DND-41 (cell line): ENCODE measurements around the gene RAB3B.

Experiments used
- ATAC-seq: fragments of 200-7000 bp; cut with Tn5 transposase; 3 replicates; pipeline ENCODE4 v1.9.1; 2021; ENCODE audit warnings: low read depth; ENCODE audit not compliant: insufficient read depth
- DNase-seq: peaks from one replicate; pipeline ENCODE4 v3.0.0-alpha.2; 2020
- H2AFZ ChIP-seq: 2 replicates; pipeline ENCODE4 v1.6.0; 2012; ENCODE audit warnings: low read depth, low read length
- H3K27ac ChIP-seq: 2 replicates; pipeline ENCODE4 v1.5.1; 2012; ENCODE audit warnings: low read length, inconsistent platforms
- H3K27me3 ChIP-seq: fragments of 200-600 bp; sonication (generic); 2 replicates; pipeline ENCODE4 v1.6.0; 2012; ENCODE audit warnings: low read length, mild to moderate bottlenecking, inconsistent platforms; ENCODE audit not compliant: insufficient read depth, poor library complexity
- H3K36me3 ChIP-seq: 2 replicates; pipeline ENCODE4 v1.5.1; 2012; ENCODE audit warnings: low read length, inconsistent platforms; ENCODE audit not compliant: insufficient read depth
- H3K4me1 ChIP-seq: 2 replicates; pipeline ENCODE4 v1.5.1; 2012; ENCODE audit warnings: mild to moderate bottlenecking, low read length; ENCODE audit not compliant: insufficient read depth
- H3K4me2 ChIP-seq: 2 replicates; pipeline ENCODE4 v1.6.0; 2012; ENCODE audit warnings: mild to moderate bottlenecking, moderate library complexity, low read length, inconsistent platforms; ENCODE audit not compliant: insufficient read depth
- H3K4me3 ChIP-seq, 2 experiments: fragments of 200-600 bp in 1 of 2; shearing (Covaris generic) in 1 of 2; 2 replicates each; pipeline ENCODE4 v1.5.1; 2012 to 2016; ENCODE audit warnings: inconsistent platforms in 2 of 2, low read length in 2 of 2, mild to moderate bottlenecking in 2 of 2, low read depth in 1 of 2, moderate library complexity in 1 of 2
- H3K79me2 ChIP-seq: 2 replicates; pipeline ENCODE4 v1.6.0; 2012; ENCODE audit warnings: low read length, inconsistent platforms; ENCODE audit not compliant: insufficient read depth
- H3K9ac ChIP-seq: 2 replicates; pipeline ENCODE4 v1.6.0; 2012; ENCODE audit warnings: low read depth, mild to moderate bottlenecking, inconsistent platforms, low read length, moderate library complexity
- H3K9me3 ChIP-seq: 2 replicates; pipeline ENCODE4 v1.5.1; 2012; ENCODE audit warnings: low read length, moderate library complexity, mild to moderate bottlenecking, inconsistent platforms; ENCODE audit not compliant: insufficient read depth, severe bottlenecking
- H4K20me1 ChIP-seq: 2 replicates; pipeline ENCODE4 v1.6.0; 2012; ENCODE audit warnings: low read length; ENCODE audit not compliant: insufficient read depth
- EZH2 ChIP-seq: IDR thresholded peaks from 3 replicates; pipeline ENCODE4 v1.6.1; 2012; ENCODE audit warnings: borderline replicate concordance, low read depth, mild to moderate bottlenecking, moderate library complexity, low read length, inconsistent platforms; ENCODE audit not compliant: severe bottlenecking
- TF ChIP-seq, protein P1 (sequence below): IDR thresholded peaks from 2 replicates; pipeline ENCODE4 v1.5.1; 2012; ENCODE audit warnings: borderline replicate concordance, low read length, moderate library complexity, mild to moderate bottlenecking; ENCODE audit not compliant: poor library complexity, severe bottlenecking; ENCODE audit errors: extremely low read depth

The RAB3B gene

DNA sequence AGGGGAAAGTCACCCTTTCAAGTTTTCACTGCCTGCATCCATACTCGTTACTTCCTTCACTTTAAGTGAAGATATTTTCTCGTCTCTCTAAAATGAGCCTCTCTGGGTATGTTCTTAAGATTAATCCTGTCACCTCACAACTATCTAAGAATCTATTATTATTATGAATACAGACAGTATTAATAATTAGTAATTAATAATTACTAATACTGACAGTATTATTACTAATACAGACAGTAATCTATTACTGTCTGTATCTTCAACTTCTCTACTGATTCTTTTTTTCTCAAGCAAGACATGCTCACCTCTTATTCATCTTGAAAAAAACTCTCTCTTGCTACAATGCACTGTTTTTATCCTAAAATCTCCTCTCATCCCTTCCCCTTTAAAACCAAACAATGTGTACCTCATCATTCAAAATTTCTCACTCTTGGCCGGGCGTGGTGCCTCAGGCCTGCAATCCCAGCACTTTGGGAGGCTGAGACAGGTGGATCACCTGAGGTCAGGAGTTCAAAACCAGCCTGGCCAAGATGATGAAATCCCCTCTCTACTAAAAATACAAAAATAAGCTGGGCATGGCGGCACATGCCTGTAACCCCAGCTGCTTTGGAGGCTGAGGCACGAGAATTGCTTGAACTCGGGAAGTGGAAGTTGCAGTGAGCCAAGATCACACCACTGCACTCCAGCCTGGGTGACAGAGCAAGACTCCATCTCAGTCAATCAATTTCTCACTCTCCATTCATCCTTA is 119.7 kb downstream of the RAB3B start:
- no peak overlapping the region for H3K27ac ChIP-seq
- TF ChIP-seq, protein P1, sequence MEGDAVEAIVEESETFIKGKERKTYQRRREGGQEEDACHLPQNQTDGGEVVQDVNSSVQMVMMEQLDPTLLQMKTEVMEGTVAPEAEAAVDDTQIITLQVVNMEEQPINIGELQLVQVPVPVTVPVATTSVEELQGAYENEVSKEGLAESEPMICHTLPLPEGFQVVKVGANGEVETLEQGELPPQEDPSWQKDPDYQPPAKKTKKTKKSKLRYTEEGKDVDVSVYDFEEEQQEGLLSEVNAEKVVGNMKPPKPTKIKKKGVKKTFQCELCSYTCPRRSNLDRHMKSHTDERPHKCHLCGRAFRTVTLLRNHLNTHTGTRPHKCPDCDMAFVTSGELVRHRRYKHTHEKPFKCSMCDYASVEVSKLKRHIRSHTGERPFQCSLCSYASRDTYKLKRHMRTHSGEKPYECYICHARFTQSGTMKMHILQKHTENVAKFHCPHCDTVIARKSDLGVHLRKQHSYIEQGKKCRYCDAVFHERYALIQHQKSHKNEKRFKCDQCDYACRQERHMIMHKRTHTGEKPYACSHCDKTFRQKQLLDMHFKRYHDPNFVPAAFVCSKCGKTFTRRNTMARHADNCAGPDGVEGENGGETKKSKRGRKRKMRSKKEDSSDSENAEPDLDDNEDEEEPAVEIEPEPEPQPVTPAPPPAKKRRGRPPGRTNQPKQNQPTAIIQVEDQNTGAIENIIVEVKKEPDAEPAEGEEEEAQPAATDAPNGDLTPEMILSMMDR: no peak
- no peak for TF ChIP-seq EZH2
- no peak overlapping the region for H3K4me3 ChIP-seq
- peaks cover 98% of the 10 kb centered on the region for H3K79me2 ChIP-seq
- H3K27me3 ChIP-seq: no peaks in the 10 kb centered on the region
- ATAC-seq: no peak
- no peak overlapping the region for H3K4me2 ChIP-seq
- no peak for DNase-seq
- peaks cover 29% of the 10 kb centered on the region; the same call in 1 of the 2 replicates for H4K20me1 ChIP-seq
- H3K36me3 ChIP-seq: peaks cover 26% of the 10 kb centered on the region
- no peak overlapping the region for H3K9ac ChIP-seq
- peaks cover 25% of the 10 kb centered on the region for H3K4me1 ChIP-seq
- no peaks in the 10 kb centered on the region for H3K9me3 ChIP-seq
- no peak overlapping the region for H2AFZ ChIP-seq

DNA sequence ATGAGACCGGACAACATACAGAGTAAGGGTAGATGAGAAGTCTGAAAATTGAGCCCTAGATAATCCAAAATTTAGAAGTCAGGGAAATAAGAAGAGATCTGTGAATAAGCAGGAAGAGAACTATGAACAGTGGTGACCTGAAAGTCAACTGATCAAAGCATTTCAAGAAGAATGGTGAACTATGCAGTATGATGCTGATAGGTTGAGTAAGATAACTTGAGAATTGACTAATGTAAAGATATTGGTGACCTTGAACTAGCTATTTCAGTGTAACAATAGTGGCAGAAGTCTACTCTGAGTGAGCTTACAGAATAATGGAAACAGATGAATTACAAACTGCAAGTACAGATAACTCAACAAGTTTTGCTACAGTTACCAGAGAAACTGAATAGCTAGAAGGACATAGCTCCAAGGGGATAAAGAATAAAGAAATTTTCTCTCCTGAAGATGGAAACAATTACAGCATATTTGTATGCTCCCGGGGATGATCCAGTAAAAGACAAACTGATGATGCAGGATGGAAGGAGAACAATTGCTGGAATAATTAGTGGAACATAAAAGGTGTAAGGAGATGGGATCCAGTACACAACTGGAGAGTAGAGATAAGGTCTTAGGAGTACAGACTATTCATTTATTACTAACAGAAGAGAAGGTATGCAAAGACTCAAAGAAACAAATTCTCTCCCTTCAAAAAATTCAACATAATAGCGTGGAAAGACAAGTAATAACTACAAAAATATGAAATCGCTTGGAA is 122.8 kb downstream of the RAB3B start:
- Histone ChIP-seq H3K27ac (no peak overlapping the region), H4K20me1 (peaks cover 26% of the 10 kb centered on the region; the same call in 1 of the 2 replicates), H3K9ac (no peak overlapping the region), H3K36me3 (peaks cover 14% of the 10 kb centered on the region), H3K9me3 (no peaks in the 10 kb centered on the region), H3K4me1 (peaks cover 4% of the 10 kb centered on the region; the same call in 1 of the 2 replicates), H3K4me2 (no peak overlapping the region), H3K79me2 (peaks cover 96% of the 10 kb centered on the region), H3K4me3 (no peak overlapping the region), H3K27me3 (no peaks in the 10 kb centered on the region), H2AFZ (no peak overlapping the region)
- no peak for ATAC-seq
- TF ChIP-seq, protein P1: no peak
- TF ChIP-seq EZH2: no peak
- DNase-seq: no peak

DNA sequence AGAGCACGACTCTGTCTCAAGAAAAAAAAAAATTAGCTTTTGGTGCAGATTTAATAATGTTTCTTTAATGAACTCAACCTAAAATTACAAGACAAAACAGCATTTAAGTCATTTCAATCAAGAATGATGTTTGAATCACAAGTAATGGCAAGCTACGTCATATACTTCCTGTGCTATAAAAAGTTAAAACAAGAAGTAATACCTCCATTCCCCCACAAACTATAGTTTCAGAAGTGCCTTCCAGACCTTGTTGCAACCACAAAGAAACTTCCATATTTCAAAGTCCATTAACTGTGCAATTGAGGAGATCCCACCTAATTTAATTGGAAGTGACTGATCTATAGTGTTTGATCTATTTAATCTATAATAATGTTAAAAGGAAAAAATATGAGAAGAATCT is 127.1 kb downstream of the RAB3B start:
- H4K20me1 ChIP-seq: peaks cover 14% of the 10 kb centered on the region; the same call in 1 of the 2 replicates
- ATAC-seq (no peak), DNase-seq (no peak)
- H3K4me1 ChIP-seq: no peaks in the 10 kb centered on the region
- peaks cover 83% of the 10 kb centered on the region for H3K79me2 ChIP-seq
- H2AFZ ChIP-seq: no peak overlapping the region
- H3K4me2 ChIP-seq: no peak overlapping the region
- H3K9me3 ChIP-seq: no peaks in the 10 kb centered on the region
- no peak for TF ChIP-seq EZH2
- TF ChIP-seq, protein P1: no peak
- H3K9ac ChIP-seq: no peak overlapping the region
- H3K27ac ChIP-seq: no peak overlapping the region
- H3K27me3 ChIP-seq: no peaks in the 10 kb centered on the region
- no peak overlapping the region for H3K4me3 ChIP-seq
- H3K36me3 ChIP-seq: peaks cover 12% of the 10 kb centered on the region
